ENCODE data around the gene KLF15. TPM values are rescaled to one million over a fixed set of nuclear protein-coding genes. Genes with fewer than 3 reads are reported as not detected.

The KLF15 gene
- total and polyA plus RNA-seq, 2 of the 4 experiments (the other 2 are of a cell fraction), result 0.18 to 0.24 TPM

DNA sequence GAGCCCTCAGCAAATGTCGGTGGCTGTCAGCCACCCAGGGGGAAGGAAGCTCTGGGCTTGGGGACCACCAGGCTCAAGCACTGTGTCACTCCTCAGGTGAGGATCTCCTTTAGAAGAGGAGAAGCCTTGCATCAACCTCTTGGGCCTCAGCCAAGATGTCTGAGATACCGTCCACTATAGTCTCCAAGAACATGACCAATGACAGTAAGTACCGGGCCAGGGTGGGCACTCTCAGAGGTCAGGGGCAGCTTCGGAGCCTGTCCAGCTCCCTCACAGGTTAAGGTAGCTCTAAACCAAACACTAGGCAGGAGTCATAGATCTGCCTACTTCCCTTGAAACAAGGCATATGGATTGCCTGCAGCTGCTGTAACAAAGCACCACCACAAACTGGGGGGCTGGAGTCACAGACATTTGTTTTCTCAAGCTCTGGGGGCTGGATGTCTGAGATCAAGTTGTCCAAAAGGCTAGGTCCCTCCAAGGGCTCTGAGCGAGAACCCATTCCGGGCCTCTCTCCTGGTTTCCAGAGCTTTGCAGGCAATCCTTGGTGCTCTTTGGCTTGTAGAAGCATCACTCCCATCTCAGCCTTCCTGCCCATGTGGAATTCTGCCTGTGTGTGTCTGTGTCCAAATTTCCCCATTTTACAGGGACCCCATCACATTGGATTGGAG lies 38.8 kb upstream of the KLF15 start:
- Histone ChIP-seq H2BK5ac (ENCODE audit: low read depth, low read length, poor library complexity, severe bottlenecking) (no peak overlapping the region), H2AK9ac (replicated peaks; ENCODE audit: low read depth, low read length, poor library complexity) (peak overlapping the region; percentile 37), H3K14ac (replicated peaks; ENCODE audit: low read depth, low read length) (no peak overlapping the region), H3K4me3 (ENCODE audit: insufficient read depth, low read depth, low read length) (no peak overlapping the region), H3K9ac (ENCODE audit: low read depth, low read length) (no peak overlapping the region), H2AFZ (replicated peaks; ENCODE audit: low read length, poor library complexity) (peak overlapping the region; percentile 32), H3K9me3 (ENCODE audit: control insufficient read depth, insufficient read depth, low read length) (no peaks in the 10 kb centered on the region), H3K4me2 (ENCODE audit: low read depth, low read length) (no peak overlapping the region), H3K27me3 (ENCODE audit: control insufficient read depth, insufficient read depth, low read length) (peaks cover 48% of the 10 kb centered on the region), H2BK20ac (ENCODE audit: low read depth, low read length) (no peak overlapping the region), H4K91ac (ENCODE audit: insufficient read depth, low read depth, low read length) (no peak overlapping the region), H2BK120ac (ENCODE audit: low read depth, low read length) (no peak overlapping the region), H4K8ac (ENCODE audit: low read depth in 2 of 2, low read length in 2 of 2) (no peak overlapping the region), H3K23ac (ENCODE audit: low read depth, low read length) (no peak overlapping the region), H3K56ac (ENCODE audit: extremely low read depth, insufficient read depth, low read length) (no peak overlapping the region), H3K18ac (ENCODE audit: low read depth, low read length) (no peak overlapping the region), H3K4me1 (ENCODE audit: control insufficient read depth, insufficient read depth, low read length) (no peaks in the 10 kb centered on the region), H4K20me1 (ENCODE audit: insufficient read depth, low read length) (no peaks in the 10 kb centered on the region), H3K4ac (ENCODE audit: low read depth, low read length) (no peak overlapping the region), H3K27ac (ENCODE audit: insufficient read depth, low read length) (no peak overlapping the region), H3K9me1 (ENCODE audit: insufficient read depth, low read length) (no peaks in the 10 kb centered on the region), H2BK15ac (ENCODE audit: low read depth, low read length) (no peak overlapping the region), H3K36me3 (ENCODE audit: control insufficient read depth, insufficient read depth, low read length) (no peaks in the 10 kb centered on the region), H3K79me1 (ENCODE audit: low read depth in 1 of 2, low read length in 2 of 2) (no peaks in the 10 kb centered on the region), H2AK5ac (ENCODE audit: low read depth, low read length) (no peak overlapping the region), H4K5ac (ENCODE audit: low read depth, low read length) (no peak overlapping the region)
- no TSS peak for BruUV-seq (replicated peaks)
- ChIA-PET CTCF (no interaction called here), POLR2A (ENCODE audit: unreplicated experiment) (no interaction called here)
- in situ Hi-C loops (cut with MboI; ENCODE audit: low sequenced_read_pairs), result loop anchor here (10.0 to 25.0 kb wide), 2 partner anchors 151 to 434 kb away; partner anchors contain the start of gene ROPN1B
- intact Hi-C loops (cut with micrococcal nuclease), result no loop called here
- TF ChIP-seq RFX5 (IDR thresholded peaks at IDR 0.05; ENCODE audit: low read depth, low read length) (no peak), ELK1 (IDR thresholded peaks at IDR 0.05; ENCODE audit: borderline replicate concordance, low read depth, low read length) (no peak), CHD1 (IDR thresholded peaks at IDR 0.05; ENCODE audit: low read depth, low read length) (no peak), CTCF (conservative IDR thresholded peaks at IDR 0.05; ENCODE audit: low read depth, low read length) (no peak), MAZ (IDR thresholded peaks at IDR 0.05; ENCODE audit: borderline replicate concordance, low read depth, low read length) (no peak)
- dilution Hi-C loops (cut with HindIII; ENCODE audit: low sequenced_read_pairs, unreplicated experiment), result no loop called here
- WGBS, 2 experiments (ENCODE audit: extremely low coverage in 2 of 2, insufficient read length in 1 of 2), result no CpG with 5 or more reads among the region's 6 CpGs
- DNase-seq (no peak), ATAC-seq (ENCODE audit: low read depth) (no peak)
